Karpas-422 (cell line): ENCODE measurements around the gene TBC1D4. TPM values are rescaled to one million over a fixed set of nuclear protein-coding genes. Genes with fewer than 3 reads are reported as not detected.

Source experiments
- DNase-seq: peaks from one replicate; pipeline ENCODE4 v3.0.0-alpha.2; 2015
- H2AFZ ChIP-seq: fragments of 200-600 bp; sonication (generic); 2 replicates; pipeline ENCODE4 v1.6.1; 2014; ENCODE audit warnings: antibody characterized with exemption, low read length, mixed read lengths
- H3K27ac ChIP-seq: fragments of 200-600 bp; sonication (generic); 2 replicates; pipeline ENCODE4 v1.5.1; 2014; ENCODE audit warnings: mild to moderate bottlenecking, low read length, moderate library complexity
- H3K27me3 ChIP-seq: fragments of 200-600 bp; sonication (generic); 2 replicates; pipeline ENCODE4 v1.6.1; 2014; ENCODE audit warnings: low read length, mixed read lengths
- H3K36me3 ChIP-seq: fragments of 200-600 bp; sonication (generic); 2 replicates; pipeline ENCODE4 v1.6.1; 2014; ENCODE audit warnings: low read length, mixed read lengths; ENCODE audit not compliant: insufficient read depth
- H3K4me1 ChIP-seq: fragments of 200-600 bp; sonication (generic); 2 replicates; pipeline ENCODE4 v1.6.1; 2014; ENCODE audit warnings: mild to moderate bottlenecking, low read length, mixed read lengths
- H3K4me2 ChIP-seq: fragments of 200-600 bp; sonication (generic); 2 replicates; pipeline ENCODE4 v1.6.1; 2014; ENCODE audit warnings: low read length, low read depth, mild to moderate bottlenecking; ENCODE audit not compliant: poor library complexity, severe bottlenecking
- H3K4me3 ChIP-seq: fragments of 200-600 bp; sonication (generic); 2 replicates; pipeline ENCODE4 v1.5.1; 2014; ENCODE audit warnings: mild to moderate bottlenecking, antibody characterized with exemption, low read length, mixed read lengths
- H3K79me2 ChIP-seq: fragments of 200-600 bp; sonication (generic); 2 replicates; pipeline ENCODE4 v1.6.1; 2014; ENCODE audit warnings: mild to moderate bottlenecking, low read length, mixed read lengths
- H3K9ac ChIP-seq: fragments of 200-600 bp; sonication (generic); 2 replicates; pipeline ENCODE4 v1.6.0; 2014; ENCODE audit warnings: low read length
- H3K9me2 ChIP-seq: fragments of 200-600 bp; sonication (generic), shearing (Covaris generic); replicated peaks from 2 replicates; pipeline ENCODE4 v1.6.0; 2014; ENCODE audit warnings: mild to moderate bottlenecking, low read length, moderate library complexity; ENCODE audit not compliant: insufficient read depth
- H3K9me3 ChIP-seq: fragments of 300-700, 200-600 bp; sonication (generic); 2 replicates; pipeline ENCODE4 v1.6.1; 2014; ENCODE audit warnings: low read length, mixed read lengths
- H4K20me1 ChIP-seq: fragments of 200-600 bp; sonication (generic); 2 replicates; pipeline ENCODE4 v1.6.1; 2014; ENCODE audit warnings: mild to moderate bottlenecking, antibody characterized with exemption, low read length, low read depth; ENCODE audit not compliant: insufficient read depth
- total RNA-seq: library from RNA; depleted of rRNA; stranded (reverse); fragments of >200 nt; shearing (Covaris generic); gene quantifications from 2 replicates; pipeline ENCODE4 v1.2.3, GENCODE V29; 2014; ENCODE audit warnings: low replicate concordance; rRNA removed

TBC1D4 gene
- total RNA-seq: 3.1 and 4.0 TPM in 2 replicates

DNA sequence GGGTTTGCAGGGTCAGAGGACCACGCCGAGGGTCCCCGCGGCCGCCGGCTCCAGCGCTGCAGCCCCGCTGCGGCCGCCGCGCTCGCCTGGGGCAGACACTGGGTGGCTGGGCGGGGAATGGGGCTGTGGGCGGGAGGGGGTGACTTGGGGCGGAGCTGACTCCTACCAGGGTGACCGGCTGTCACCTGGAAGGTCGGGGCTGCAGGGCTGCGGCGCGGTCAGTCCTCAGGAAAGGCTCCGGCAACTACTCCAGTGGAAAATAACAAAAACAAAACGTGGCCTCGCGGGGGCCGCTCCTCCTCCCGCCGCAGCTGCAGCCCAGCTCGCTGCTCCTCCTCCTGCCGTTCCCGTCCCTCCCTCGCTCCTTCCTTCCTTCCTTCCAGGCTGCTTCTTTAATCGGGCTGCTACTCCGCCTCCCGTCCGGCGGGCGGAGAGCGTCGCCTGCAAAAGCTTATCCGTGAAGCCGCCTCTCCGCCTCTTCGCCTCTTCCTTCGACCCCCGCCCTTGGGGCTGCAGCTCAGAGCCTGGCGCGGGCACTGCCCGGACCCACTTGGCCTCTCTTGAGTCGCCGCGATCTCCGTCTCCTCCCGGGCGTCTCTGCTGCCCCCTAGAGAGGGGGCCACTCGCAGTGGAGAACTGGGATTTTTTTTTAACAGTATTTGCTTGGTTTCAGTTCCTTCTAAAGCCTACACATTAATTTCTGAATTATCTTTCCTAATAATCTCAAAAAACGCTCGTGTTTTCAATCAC lies at the start of gene TBC1D4:
Gene TBC1D4, minus strand, starts transcription at position 100 of the 750 bp plus-strand sequence. CDS start 402 bp downstream, outside the sequence.
- Histone ChIP-seq H3K9me2 (no peaks in the 10 kb centered on the region), H2AFZ (peak within 1 kb of the TSS; percentile 82), H3K9ac (peak within 1 kb of the TSS; percentile 60), H3K9me3 (no peaks in the 10 kb centered on the region), H3K27ac (no peak within 1 kb of the TSS), H3K79me2 (no peaks in the 10 kb centered on the region), H3K27me3 (peaks cover 2% of the 10 kb centered on the region; the same call in 1 of the 2 replicates), H3K4me2 (peak within 1 kb of the TSS; percentile 83), H3K36me3 (no peaks in the 10 kb centered on the region), H4K20me1 (no peaks in the 10 kb centered on the region), H3K4me1 (peaks cover 23% of the 10 kb centered on the region), H3K4me3 (peak within 1 kb of the TSS; percentile 70)
- DNase-seq: peak; percentile 93

DNA sequence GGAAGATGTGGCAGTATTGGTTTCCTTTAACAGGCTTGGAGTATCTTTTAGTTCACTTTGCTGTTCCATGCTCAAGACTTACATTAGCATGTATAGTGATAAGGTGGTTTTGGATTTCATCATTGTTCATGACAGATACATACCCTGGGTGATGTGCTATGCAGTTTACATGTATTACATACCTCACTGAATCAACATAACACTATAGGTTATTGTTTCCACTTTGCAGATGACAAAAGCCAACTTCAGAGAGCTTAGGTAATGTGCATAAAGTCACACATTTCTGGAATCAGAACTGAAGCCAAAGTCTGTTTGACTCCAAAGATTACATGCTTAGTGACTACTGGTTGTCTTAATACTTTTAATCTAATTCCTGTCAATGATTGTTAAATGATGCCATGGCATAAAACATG lies 48.6 kb upstream of the TBC1D4 start:
- Histone ChIP-seq H2AFZ (no peak overlapping the region), H3K9me3 (no peaks in the 10 kb centered on the region), H3K9ac (no peak overlapping the region), H3K27ac (no peak overlapping the region), H3K4me2 (no peak overlapping the region), H3K79me2 (peaks cover 16% of the 10 kb centered on the region), H4K20me1 (no peaks in the 10 kb centered on the region), H3K27me3 (no peaks in the 10 kb centered on the region), H3K9me2 (no peaks in the 10 kb centered on the region), H3K4me1 (peaks cover under 1% of the 10 kb centered on the region; the same call in 1 of the 2 replicates), H3K4me3 (no peak overlapping the region), H3K36me3 (peaks cover 26% of the 10 kb centered on the region; the same call in 1 of the 2 replicates)
- DNase-seq: no peak

DNA sequence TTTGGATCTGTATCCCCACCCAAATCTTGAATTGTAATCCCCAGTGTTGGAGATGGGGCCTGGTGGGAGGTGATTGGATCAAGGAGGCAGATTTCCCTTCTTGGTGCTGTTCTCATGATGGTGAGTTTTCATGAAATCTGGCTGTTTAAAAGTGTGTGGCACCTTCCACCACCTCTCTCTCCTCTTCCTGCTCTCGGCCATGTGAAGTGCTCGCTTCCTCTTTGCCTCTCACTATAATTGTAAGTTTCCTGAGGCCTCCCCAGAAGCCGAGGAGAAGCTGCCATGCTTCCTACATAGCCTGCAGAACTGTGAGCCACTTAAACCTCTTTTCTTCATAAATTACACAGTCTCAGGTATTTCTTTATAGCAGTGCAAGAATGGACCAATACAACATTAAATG lies 40.0 kb upstream of the TBC1D4 start:
- peaks cover 6% of the 10 kb centered on the region for H3K4me1 ChIP-seq
- no peak for DNase-seq
- no peaks in the 10 kb centered on the region for H3K9me2 ChIP-seq
- H3K79me2 ChIP-seq: no peaks in the 10 kb centered on the region
- no peak overlapping the region for H3K27ac ChIP-seq
- H3K9ac ChIP-seq: no peak overlapping the region
- no peaks in the 10 kb centered on the region for H4K20me1 ChIP-seq
- H3K36me3 ChIP-seq: peaks cover 4% of the 10 kb centered on the region; the same call in 1 of the 2 replicates
- H3K4me2 ChIP-seq: no peak overlapping the region
- no peaks in the 10 kb centered on the region for H3K9me3 ChIP-seq
- H3K27me3 ChIP-seq: no peaks in the 10 kb centered on the region
- H3K4me3 ChIP-seq: no peak overlapping the region
- no peak overlapping the region for H2AFZ ChIP-seq

- Histone ChIP-seq H3K79me2 (no peaks in the 10 kb centered on the region), H3K27ac (no peak overlapping the region), H3K27me3 (no peaks in the 10 kb centered on the region), H3K36me3 (no peaks in the 10 kb centered on the region), H3K4me3 (no peak overlapping the region), H3K9ac (no peak overlapping the region), H3K9me3 (no peaks in the 10 kb centered on the region), H3K4me2 (no peak overlapping the region), H4K20me1 (no peaks in the 10 kb centered on the region), H3K9me2 (no peaks in the 10 kb centered on the region), H3K4me1 (no peaks in the 10 kb centered on the region), H2AFZ (no peak overlapping the region)
- no peak for DNase-seq
Observed at GRCh38 chr13:75518439-75519088, 36.6 kb upstream of the TBC1D4 start.

DNA sequence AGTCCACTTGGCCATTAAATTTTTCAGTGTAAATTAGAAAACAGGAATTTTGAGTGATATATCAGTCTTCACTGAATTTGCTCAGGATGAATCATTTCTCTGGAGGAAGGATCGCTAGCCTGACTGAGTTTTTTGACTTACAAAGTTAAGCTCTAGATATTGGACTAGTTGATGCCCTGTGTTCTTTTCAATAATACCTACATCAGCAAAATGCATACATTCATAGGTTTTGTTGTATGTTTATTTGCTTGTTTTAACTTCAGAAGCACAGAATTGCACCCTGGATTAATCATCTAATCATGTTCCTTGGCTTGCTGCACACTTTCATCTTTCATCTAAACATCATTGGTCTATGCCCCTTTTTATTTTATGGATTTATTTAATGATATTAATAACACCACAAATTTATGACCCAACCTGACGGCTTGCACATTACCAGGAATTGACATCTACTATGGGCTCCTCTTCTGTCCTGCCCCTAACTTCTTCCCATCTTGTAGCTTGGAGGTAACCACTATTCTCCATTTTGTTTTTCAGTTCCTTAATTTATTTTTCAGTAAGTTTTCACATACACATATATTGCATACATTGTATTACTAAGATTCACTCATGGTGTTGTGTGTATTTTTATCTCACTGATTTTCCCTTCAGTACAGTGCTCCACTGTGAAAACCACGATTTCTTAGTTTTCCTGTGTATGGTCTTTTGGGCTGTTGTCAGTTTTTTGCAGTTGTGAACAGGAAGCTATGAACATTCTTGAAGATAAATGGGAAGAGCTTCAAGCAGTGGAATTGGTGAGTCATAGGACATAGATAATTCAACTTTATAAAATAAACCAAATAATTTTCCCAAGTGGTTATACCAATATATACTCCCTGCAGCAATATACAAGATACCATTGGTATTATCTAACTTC lies 32.4 kb upstream of the TBC1D4 start:
- H3K9me2 ChIP-seq: no peaks in the 10 kb centered on the region
- no peak overlapping the region for H3K4me3 ChIP-seq
- peaks cover 8% of the 10 kb centered on the region for H3K4me1 ChIP-seq
- H3K27ac ChIP-seq: no peak overlapping the region
- H4K20me1 ChIP-seq: no peaks in the 10 kb centered on the region
- H3K9ac ChIP-seq: no peak overlapping the region
- no peak overlapping the region for H3K4me2 ChIP-seq
- no peak overlapping the region for H2AFZ ChIP-seq
- DNase-seq: no peak
- no peaks in the 10 kb centered on the region for H3K9me3 ChIP-seq
- H3K36me3 ChIP-seq: no peaks in the 10 kb centered on the region
- H3K79me2 ChIP-seq: no peaks in the 10 kb centered on the region
- no peaks in the 10 kb centered on the region for H3K27me3 ChIP-seq

DNA sequence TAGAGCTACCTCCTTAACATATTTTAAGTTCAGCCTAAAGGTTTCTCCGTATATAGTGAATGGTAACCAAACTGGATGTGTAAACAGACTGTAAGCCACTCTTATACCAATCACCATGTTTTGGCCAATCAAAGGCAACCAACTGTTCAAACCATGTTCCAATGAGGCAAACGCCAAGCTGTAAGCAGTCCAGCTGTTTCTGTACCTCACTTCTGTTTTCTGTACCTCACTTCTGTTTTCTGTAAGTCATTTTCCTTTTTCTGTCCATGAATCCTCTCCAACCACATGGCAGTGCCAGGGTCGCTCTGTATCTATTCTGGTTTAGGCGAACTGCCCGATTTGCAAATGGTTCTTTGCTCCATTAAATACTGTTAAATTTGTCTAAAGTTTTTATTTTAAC lies 31.3 kb upstream of the TBC1D4 start:
- DNase-seq: no peak
- no peak overlapping the region for H3K4me2 ChIP-seq
- no peaks in the 10 kb centered on the region for H4K20me1 ChIP-seq
- H3K9me3 ChIP-seq: no peaks in the 10 kb centered on the region
- no peaks in the 10 kb centered on the region for H3K36me3 ChIP-seq
- H3K27me3 ChIP-seq: no peaks in the 10 kb centered on the region
- no peaks in the 10 kb centered on the region for H3K79me2 ChIP-seq
- H3K4me3 ChIP-seq: no peak overlapping the region
- no peaks in the 10 kb centered on the region for H3K9me2 ChIP-seq
- H3K4me1 ChIP-seq: peaks cover 8% of the 10 kb centered on the region
- no peak overlapping the region for H3K9ac ChIP-seq
- H2AFZ ChIP-seq: no peak overlapping the region
- H3K27ac ChIP-seq: no peak overlapping the region

DNA sequence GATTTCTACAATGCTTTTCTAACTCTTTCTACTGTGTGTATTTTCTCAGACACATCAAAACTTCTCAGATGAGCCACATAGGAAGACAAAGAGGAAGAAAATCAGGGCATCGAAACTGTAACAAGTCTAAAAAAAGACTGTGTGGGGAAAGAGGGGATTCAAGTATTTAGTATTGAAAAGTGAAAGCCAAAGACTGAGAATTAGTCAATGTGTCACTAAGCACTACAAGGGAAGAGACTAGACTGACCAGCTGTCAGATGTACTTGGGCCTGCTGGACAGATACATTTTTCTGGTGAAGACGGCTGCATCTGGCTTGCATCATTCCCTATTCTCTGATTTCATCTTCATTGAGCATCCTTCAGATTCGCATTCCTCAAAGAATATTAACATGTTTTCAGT lies 30.3 kb upstream of the TBC1D4 start:
- H3K9me3 ChIP-seq: no peaks in the 10 kb centered on the region
- no peak overlapping the region for H3K9ac ChIP-seq
- no peaks in the 10 kb centered on the region for H3K9me2 ChIP-seq
- H3K27me3 ChIP-seq: no peaks in the 10 kb centered on the region
- no peak overlapping the region for H3K4me2 ChIP-seq
- no peaks in the 10 kb centered on the region for H4K20me1 ChIP-seq
- H3K27ac ChIP-seq: no peak overlapping the region
- H3K4me1 ChIP-seq: peaks cover 15% of the 10 kb centered on the region
- no peak for DNase-seq
- no peaks in the 10 kb centered on the region for H3K79me2 ChIP-seq
- H3K4me3 ChIP-seq: no peak overlapping the region
- H2AFZ ChIP-seq: no peak overlapping the region
- H3K36me3 ChIP-seq: no peaks in the 10 kb centered on the region
